ENCODE results near the gene TMEM185B.
A peak's percentile ranks its signal among the peaks of the same experiment; 100 is the strongest.

The TMEM185B gene

DNA sequence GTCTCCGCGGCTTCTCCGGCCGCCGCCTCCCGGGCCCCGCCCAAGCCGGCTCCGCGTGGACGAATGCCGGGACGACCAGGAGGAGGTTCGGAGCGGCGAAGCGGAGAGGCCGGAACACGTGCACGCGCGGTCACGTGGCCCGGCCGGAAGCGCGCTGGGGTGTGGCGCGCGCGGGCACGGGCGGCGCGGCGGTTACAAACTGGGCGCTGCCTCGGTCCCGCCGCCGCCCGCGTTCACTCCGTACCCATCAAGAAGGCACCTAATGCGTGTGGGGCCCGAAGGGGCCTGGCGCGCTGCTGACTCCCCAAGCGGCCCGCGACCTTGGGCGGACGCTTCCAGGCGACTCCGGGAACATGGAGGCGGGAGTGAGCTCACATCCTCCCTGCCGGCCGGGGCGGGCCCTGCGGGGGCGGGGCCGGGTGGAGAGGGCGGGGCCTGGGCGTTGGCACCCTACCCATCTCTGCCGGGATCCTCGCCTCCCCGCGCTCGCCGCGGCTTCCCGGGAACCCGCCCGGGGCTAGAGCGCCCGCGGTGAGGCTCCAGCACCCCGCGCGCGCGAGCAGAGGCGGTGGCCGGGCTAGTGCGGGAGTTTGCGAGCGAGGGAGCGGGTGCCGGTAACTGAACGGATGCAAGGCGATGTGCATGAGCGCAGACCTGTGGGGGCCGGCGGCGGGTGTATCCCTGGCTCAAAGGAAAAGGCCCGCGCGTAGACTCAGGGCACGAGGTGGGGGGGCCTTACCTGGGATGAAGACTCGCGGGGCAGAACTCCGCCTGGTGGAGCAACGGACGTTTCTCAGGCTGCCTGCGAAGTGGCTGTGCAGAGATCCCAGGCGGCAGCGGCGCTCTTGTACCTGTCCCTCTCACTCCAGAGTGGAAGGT, at the start of gene TMEM185B:
Gene TMEM185B, minus strand, starts transcription at position 367 of the 879 bp plus-strand sequence. CDS start 424 bp downstream, outside the sequence.
- TF ChIP-seq, protein P1, sequence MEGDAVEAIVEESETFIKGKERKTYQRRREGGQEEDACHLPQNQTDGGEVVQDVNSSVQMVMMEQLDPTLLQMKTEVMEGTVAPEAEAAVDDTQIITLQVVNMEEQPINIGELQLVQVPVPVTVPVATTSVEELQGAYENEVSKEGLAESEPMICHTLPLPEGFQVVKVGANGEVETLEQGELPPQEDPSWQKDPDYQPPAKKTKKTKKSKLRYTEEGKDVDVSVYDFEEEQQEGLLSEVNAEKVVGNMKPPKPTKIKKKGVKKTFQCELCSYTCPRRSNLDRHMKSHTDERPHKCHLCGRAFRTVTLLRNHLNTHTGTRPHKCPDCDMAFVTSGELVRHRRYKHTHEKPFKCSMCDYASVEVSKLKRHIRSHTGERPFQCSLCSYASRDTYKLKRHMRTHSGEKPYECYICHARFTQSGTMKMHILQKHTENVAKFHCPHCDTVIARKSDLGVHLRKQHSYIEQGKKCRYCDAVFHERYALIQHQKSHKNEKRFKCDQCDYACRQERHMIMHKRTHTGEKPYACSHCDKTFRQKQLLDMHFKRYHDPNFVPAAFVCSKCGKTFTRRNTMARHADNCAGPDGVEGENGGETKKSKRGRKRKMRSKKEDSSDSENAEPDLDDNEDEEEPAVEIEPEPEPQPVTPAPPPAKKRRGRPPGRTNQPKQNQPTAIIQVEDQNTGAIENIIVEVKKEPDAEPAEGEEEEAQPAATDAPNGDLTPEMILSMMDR (IDR thresholded peaks at IDR 0.05; ENCODE audit: insufficient read depth, low read depth, low read length, missing control alignments) = peak; percentile 41
- peak within 1 kb of the TSS; percentile 84 for H3K4me3 ChIP-seq (ENCODE audit: low read depth, low read length)
- peak; percentile 93 for DNase-seq (ENCODE audit: low read depth)

DNA sequence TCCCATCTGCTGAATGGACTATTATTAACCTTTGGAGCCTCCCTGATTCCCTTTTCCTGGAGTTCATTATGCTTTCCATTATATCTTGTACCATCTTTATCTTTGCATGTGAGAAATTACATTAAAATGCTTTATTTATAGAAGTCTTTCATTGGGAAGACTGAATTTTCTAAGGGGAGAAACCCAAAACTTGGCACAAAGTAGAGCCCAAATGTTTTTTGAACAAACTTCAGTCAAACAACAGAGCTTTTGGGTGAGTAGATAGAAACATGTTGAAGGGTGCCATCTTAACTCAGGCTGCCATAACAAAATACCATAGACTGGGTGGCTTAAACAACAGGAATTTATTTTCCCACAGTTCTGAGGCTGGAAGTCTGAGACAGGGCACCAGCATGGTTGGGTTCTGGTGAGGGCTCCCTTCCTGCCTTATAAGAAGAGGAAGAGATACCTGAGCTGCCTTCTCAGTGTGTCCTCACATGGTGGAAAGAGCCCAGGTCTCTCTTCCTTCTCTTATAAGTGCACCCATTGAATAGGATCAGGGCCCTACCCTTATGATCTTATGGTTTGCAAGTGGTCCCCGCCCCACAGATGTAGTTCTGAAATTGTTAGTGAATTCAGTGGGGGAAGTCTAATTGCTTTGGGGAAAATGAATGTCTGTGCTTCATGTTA, 48.6 kb upstream of the TMEM185B start:
- DNase-seq (ENCODE audit: low read depth) = no peak
- TF ChIP-seq, protein P1 (IDR thresholded peaks at IDR 0.05; ENCODE audit: insufficient read depth, low read depth, low read length, missing control alignments) = no peak

DNA sequence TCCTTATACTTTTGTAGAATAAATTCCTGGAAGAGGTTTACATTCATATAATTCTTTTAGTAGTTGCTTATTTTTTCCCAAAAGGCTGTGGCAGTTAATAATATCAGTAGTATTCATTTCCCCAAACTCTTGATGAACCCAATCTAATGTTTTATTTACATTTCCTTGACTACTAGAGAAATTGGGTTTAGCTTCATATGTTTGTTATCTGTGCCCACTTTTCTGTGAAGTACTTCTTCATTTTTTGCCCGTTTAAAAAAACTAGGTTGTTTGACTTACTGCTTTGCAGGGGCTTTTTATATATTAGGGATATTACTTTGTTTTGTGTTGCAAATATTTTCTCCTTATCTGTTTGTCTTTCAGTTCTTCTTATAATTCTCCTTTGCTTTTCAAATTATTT, 46.6 kb upstream of the TMEM185B start:
- no peak overlapping the region for H3K4me3 ChIP-seq (ENCODE audit: low read depth, low read length)
- TF ChIP-seq, protein P1 (IDR thresholded peaks at IDR 0.05; ENCODE audit: insufficient read depth, low read depth, low read length, missing control alignments) = no peak
- no peak for DNase-seq (ENCODE audit: low read depth)

More for the DNA sequence above, 48.6 kb upstream of the TMEM185B start:
- no peak overlapping the region for H3K4me3 ChIP-seq (ENCODE audit: low read depth, low read length)

DNA sequence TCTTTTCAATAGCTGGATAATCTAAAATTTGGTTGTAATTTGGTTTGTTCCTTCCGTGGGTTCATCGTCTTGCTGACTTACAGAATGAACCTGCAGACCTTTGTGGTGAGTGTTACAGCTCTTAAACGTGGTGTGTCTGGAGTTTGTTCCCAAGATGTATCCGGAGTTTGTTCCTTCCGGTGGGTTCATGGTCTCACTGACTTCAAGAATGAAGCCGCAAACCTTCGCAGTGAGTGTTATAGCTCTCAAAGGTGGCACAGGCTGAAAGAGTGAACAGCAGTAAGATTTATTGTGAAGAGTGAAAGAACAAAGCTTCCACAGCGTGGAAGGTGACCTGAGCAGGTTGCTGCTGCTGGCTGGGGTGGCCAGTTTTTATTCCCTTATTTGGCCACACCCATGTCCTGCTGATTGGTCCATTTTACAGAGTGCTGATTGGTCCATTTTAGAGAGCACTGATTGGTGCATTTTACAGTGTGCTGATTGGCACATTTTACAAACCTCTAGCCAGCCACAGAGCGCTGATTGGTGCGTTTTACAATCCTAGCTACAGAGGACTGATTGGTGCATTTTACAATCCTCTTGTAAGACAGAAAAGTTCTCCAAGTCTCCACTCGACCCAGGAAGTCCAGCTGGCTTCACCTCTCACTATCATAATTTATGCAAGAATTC, 46.0 kb upstream of the TMEM185B start:
- TF ChIP-seq, protein P1 (IDR thresholded peaks at IDR 0.05; ENCODE audit: insufficient read depth, low read depth, low read length, missing control alignments) = no peak
- no peak overlapping the region for H3K4me3 ChIP-seq (ENCODE audit: low read depth, low read length)
- DNase-seq (ENCODE audit: low read depth) = no peak

DNA sequence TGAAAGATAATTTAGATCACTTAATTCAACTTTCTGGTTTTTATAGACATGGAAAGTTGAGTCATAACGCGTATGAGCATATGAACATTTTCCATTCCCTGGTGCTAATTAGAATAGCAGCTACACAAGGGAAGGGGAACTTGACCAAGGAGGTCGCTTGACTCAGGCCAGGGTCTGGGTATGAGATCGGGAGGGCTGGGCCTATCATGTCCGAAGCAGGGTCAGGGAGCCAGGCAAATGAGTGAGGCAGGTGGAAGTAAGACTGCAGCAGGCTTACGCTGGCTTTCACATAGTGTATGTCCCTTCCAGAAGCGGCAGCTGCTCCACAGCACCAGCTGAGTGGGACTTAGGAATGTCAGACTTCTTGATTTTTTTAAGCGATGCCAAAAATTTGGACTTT, 44.1 kb upstream of the TMEM185B start:
- TF ChIP-seq, protein P1 (IDR thresholded peaks at IDR 0.05; ENCODE audit: insufficient read depth, low read depth, low read length, missing control alignments) = no peak
- no peak for DNase-seq (ENCODE audit: low read depth)
- no peak overlapping the region for H3K4me3 ChIP-seq (ENCODE audit: low read depth, low read length)

DNA sequence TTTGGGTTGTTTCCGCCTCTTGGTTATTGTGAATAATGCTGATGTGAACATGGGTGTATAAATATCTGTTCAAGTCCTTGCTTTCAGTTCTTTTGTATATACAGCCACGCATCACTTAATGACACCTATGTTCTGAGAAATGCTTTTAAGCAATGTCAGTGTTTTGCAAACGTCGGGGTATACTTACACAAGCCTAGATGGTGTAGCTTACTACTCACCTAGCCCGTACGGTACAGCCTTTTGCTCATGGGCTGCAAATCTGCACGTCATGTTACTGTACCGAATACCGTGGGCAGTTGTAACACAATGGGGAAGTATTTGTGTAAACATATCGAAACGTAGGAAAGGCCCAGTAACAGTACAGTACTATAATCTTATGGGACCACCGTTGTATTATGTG, 41.8 kb upstream of the TMEM185B start:
- TF ChIP-seq, protein P1 (IDR thresholded peaks at IDR 0.05; ENCODE audit: insufficient read depth, low read depth, low read length, missing control alignments) = no peak
- no peak for DNase-seq (ENCODE audit: low read depth)
- H3K4me3 ChIP-seq (ENCODE audit: low read depth, low read length) = no peak overlapping the region

All from GM12865 (cell line).